Neural cell (in vitro differentiated cells): Measurements from ENCODE around the gene ZBTB24. TPM values are rescaled to one million over a fixed set of nuclear protein-coding genes. Genes with fewer than 3 reads are reported as not detected.

Experiments
- H2AFZ ChIP-seq: fragments of 200-600, 300-800 bp; sonication (generic), shearing (Covaris generic); 2 replicates; pipeline ENCODE4 v1.6.0; 2014; ENCODE audit warnings: low read depth, mild to moderate bottlenecking, antibody characterized with exemption, low read length, moderate library complexity
- H3F3A ChIP-seq: fragments of 200-600 bp; shearing (Covaris generic); 2 replicates; pipeline ENCODE4 v1.6.1; 2016; ENCODE audit warnings: mild to moderate bottlenecking, moderate library complexity, mixed read lengths, antibody characterized with exemption, low read length; ENCODE audit not compliant: insufficient read depth, poor library complexity, severe bottlenecking
- H3K27ac ChIP-seq: fragments of 200-600, 300-800 bp; sonication (generic), shearing (Covaris generic); 2 replicates; pipeline ENCODE4 v1.5.1; 2014; ENCODE audit warnings: mild to moderate bottlenecking, low read length, moderate library complexity
- H3K27me3 ChIP-seq: fragments of 300-800, 200-600 bp; sonication (generic), shearing (Covaris generic); 2 replicates; pipeline ENCODE4 v1.6.0; 2014; ENCODE audit warnings: mild to moderate bottlenecking, low read depth, low read length, moderate library complexity; ENCODE audit not compliant: insufficient read depth
- H3K36me3 ChIP-seq: fragments of 300-800, 200-600 bp; sonication (generic), shearing (Covaris generic); 2 replicates; pipeline ENCODE4 v1.5.1; 2014; ENCODE audit warnings: mild to moderate bottlenecking, antibody characterized with exemption, low read length, moderate library complexity; ENCODE audit not compliant: insufficient read depth
- H3K4me2 ChIP-seq: fragments of 300-800, 200-600 bp; sonication (generic), shearing (Covaris generic); 2 replicates; pipeline ENCODE4 v1.6.0; 2014; ENCODE audit warnings: mild to moderate bottlenecking, low read length
- H3K4me3 ChIP-seq: fragments of 300-800, 200-600 bp; sonication (generic), shearing (Covaris generic); 2 replicates; pipeline ENCODE4 v1.5.1; 2014; ENCODE audit warnings: mild to moderate bottlenecking, low read length, moderate library complexity
- H3K79me2 ChIP-seq: fragments of 200-600 bp; shearing (Covaris generic); replicated peaks from 2 replicates; pipeline ENCODE4 v1.6.0; 2014; ENCODE audit warnings: mild to moderate bottlenecking, low read length, moderate library complexity; ENCODE audit not compliant: insufficient read depth
- H3K9ac ChIP-seq: fragments of 300-800, 200-600 bp; sonication (generic), shearing (Covaris generic); 2 replicates; pipeline ENCODE4 v1.6.1; 2016; ENCODE audit warnings: mild to moderate bottlenecking, low read length, mixed read lengths
- H3K9me2 ChIP-seq: fragments of 200-600 bp; shearing (Covaris generic); 2 replicates; pipeline ENCODE4 v1.6.1; 2016; ENCODE audit warnings: mild to moderate bottlenecking, low read length, mixed read lengths; ENCODE audit not compliant: insufficient read depth
- H3K9me3 ChIP-seq: fragments of 200-600, 300-800 bp; sonication (generic), shearing (Covaris generic); 2 replicates; pipeline ENCODE4 v1.6.1; 2016; ENCODE audit warnings: mild to moderate bottlenecking, mixed run types, low read length, moderate library complexity, mixed read lengths
- H4K20me1 ChIP-seq: fragments of 200-600 bp; shearing (Covaris generic); 2 replicates; pipeline ENCODE4 v1.6.1; 2016; ENCODE audit warnings: mild to moderate bottlenecking, mixed run types; ENCODE audit not compliant: insufficient read depth
- EP300 ChIP-seq: fragments of 450-650 bp; conservative IDR thresholded peaks from 2 replicates; pipeline ENCODE4 v1.6.1; 2014; ENCODE audit warnings: antibody characterized with exemption, mild to moderate bottlenecking, moderate library complexity; ENCODE audit not compliant: poor library complexity, severe bottlenecking
- EZH2 ChIP-seq: fragments of 200-600, 300-800 bp; shearing (Covaris generic), sonication (generic); IDR thresholded peaks from 2 replicates; pipeline ENCODE4 v1.6.1; 2014; ENCODE audit warnings: antibody characterized with exemption, low read length, borderline replicate concordance, mild to moderate bottlenecking; ENCODE audit not compliant: insufficient read depth, poor library complexity, severe bottlenecking
- MXI1 ChIP-seq: fragments of 450-650 bp; conservative IDR thresholded peaks from 2 replicates; pipeline ENCODE4 v1.6.1; 2014; ENCODE audit warnings: antibody characterized with exemption, mild to moderate bottlenecking; ENCODE audit not compliant: poor library complexity, severe bottlenecking
- POLR2AphosphoS5 ChIP-seq: IDR thresholded peaks from 2 replicates; pipeline ENCODE4 v1.6.1; 2012
- RAD21 ChIP-seq: fragments of 450-650 bp; conservative IDR thresholded peaks from 2 replicates; pipeline ENCODE4 v1.6.1; 2014; ENCODE audit warnings: antibody characterized with exemption, mild to moderate bottlenecking, moderate library complexity
- SMC3 ChIP-seq: fragments of 450-650 bp; conservative IDR thresholded peaks from 2 replicates; pipeline ENCODE4 v1.6.1; 2014; ENCODE audit warnings: antibody characterized with exemption, mild to moderate bottlenecking, moderate library complexity; ENCODE audit not compliant: poor library complexity
- TAF1 ChIP-seq: IDR thresholded peaks from 2 replicates; pipeline ENCODE4 v1.6.1; 2012; ENCODE audit warnings: low read depth
- polyA plus RNA-seq: library from polyadenylated mRNA; depleted of rRNA; stranded (reverse); fragments of >200 nt; gene quantifications from 2 replicates; pipeline ENCODE4 v1.2.3, GENCODE V29; 2014
- TF ChIP-seq, protein P1 (sequence below): IDR thresholded peaks from 2 replicates; pipeline ENCODE4 v1.6.1; 2012; ENCODE audit warnings: borderline replicate concordance
- TF ChIP-seq, protein P2 (sequence below): fragments of 450-650 bp; IDR thresholded peaks from 2 replicates; pipeline ENCODE4 v1.5.1; 2014; ENCODE audit warnings: antibody characterized with exemption, mild to moderate bottlenecking, moderate library complexity; ENCODE audit not compliant: poor library complexity, severe bottlenecking

The ZBTB24 gene
- polyA plus RNA-seq, 1 donor from 2014 or later = 6.0 TPM

DNA sequence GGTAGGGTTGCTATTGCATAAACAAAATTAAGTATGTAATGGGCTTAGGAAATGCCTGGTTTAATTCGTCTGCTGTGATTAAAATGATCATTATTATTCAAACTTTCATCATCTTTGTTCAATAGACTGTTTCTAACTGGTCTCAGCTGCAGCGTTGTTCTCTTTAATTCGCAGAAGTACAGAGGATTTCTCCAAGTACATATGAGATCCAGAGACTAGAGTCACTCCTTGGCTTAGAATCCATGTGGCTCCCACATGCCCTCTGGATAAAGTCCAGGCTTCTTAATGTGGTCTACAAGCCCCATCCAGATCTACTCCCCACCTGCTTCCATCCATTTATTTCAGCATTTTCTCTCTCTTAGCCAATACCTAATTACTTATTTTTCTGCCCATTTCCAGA, 1.1 kb upstream of the ZBTB24 start:
- H3K27ac ChIP-seq = no peak overlapping the region
- no peaks in the 10 kb centered on the region for H3K9me2 ChIP-seq
- H2AFZ ChIP-seq = no peak overlapping the region
- H3K9me3 ChIP-seq = no peaks in the 10 kb centered on the region
- H4K20me1 ChIP-seq = no peaks in the 10 kb centered on the region
- TF ChIP-seq RAD21 = no peak
- TF ChIP-seq, protein P1, sequence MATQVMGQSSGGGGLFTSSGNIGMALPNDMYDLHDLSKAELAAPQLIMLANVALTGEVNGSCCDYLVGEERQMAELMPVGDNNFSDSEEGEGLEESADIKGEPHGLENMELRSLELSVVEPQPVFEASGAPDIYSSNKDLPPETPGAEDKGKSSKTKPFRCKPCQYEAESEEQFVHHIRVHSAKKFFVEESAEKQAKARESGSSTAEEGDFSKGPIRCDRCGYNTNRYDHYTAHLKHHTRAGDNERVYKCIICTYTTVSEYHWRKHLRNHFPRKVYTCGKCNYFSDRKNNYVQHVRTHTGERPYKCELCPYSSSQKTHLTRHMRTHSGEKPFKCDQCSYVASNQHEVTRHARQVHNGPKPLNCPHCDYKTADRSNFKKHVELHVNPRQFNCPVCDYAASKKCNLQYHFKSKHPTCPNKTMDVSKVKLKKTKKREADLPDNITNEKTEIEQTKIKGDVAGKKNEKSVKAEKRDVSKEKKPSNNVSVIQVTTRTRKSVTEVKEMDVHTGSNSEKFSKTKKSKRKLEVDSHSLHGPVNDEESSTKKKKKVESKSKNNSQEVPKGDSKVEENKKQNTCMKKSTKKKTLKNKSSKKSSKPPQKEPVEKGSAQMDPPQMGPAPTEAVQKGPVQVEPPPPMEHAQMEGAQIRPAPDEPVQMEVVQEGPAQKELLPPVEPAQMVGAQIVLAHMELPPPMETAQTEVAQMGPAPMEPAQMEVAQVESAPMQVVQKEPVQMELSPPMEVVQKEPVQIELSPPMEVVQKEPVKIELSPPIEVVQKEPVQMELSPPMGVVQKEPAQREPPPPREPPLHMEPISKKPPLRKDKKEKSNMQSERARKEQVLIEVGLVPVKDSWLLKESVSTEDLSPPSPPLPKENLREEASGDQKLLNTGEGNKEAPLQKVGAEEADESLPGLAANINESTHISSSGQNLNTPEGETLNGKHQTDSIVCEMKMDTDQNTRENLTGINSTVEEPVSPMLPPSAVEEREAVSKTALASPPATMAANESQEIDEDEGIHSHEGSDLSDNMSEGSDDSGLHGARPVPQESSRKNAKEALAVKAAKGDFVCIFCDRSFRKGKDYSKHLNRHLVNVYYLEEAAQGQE = no peak
- TF ChIP-seq MXI1 = no peak
- TF ChIP-seq TAF1 = no peak
- TF ChIP-seq POLR2AphosphoS5 = no peak
- TF ChIP-seq EZH2 = no peak
- no peak for TF ChIP-seq EP300
- TF ChIP-seq, protein P2, sequence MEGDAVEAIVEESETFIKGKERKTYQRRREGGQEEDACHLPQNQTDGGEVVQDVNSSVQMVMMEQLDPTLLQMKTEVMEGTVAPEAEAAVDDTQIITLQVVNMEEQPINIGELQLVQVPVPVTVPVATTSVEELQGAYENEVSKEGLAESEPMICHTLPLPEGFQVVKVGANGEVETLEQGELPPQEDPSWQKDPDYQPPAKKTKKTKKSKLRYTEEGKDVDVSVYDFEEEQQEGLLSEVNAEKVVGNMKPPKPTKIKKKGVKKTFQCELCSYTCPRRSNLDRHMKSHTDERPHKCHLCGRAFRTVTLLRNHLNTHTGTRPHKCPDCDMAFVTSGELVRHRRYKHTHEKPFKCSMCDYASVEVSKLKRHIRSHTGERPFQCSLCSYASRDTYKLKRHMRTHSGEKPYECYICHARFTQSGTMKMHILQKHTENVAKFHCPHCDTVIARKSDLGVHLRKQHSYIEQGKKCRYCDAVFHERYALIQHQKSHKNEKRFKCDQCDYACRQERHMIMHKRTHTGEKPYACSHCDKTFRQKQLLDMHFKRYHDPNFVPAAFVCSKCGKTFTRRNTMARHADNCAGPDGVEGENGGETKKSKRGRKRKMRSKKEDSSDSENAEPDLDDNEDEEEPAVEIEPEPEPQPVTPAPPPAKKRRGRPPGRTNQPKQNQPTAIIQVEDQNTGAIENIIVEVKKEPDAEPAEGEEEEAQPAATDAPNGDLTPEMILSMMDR = no peak
- no peak for TF ChIP-seq SMC3
- no peaks in the 10 kb centered on the region for H3K36me3 ChIP-seq
- H3K79me2 ChIP-seq = no peaks in the 10 kb centered on the region
- H3K9ac ChIP-seq = no peak overlapping the region
- no peaks in the 10 kb centered on the region for H3F3A ChIP-seq
- H3K27me3 ChIP-seq = no peaks in the 10 kb centered on the region
- peak overlapping the region; percentile 63 for H3K4me3 ChIP-seq
- H3K4me2 ChIP-seq = no peak overlapping the region

DNA sequence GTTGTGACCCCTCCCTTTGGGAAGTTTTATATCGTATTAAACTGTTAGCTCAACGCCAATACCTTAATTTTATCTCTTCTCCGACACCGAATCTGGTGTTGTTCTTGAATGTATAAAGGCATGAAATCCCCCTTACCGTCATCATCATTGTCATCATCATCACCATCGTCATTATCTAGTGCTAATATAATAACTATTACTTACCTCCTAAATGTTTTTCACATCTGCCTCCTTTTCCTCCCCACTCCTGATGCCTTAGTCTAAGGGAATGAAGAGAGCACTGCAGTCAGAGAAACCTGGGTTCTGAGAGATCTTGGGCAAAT, 677 bp upstream of the ZBTB24 start:
- H3K27ac ChIP-seq = no peak overlapping the region
- no peak overlapping the region for H2AFZ ChIP-seq
- no peaks in the 10 kb centered on the region for H3K79me2 ChIP-seq
- H3K9me3 ChIP-seq = no peaks in the 10 kb centered on the region
- no peaks in the 10 kb centered on the region for H3K27me3 ChIP-seq
- no peaks in the 10 kb centered on the region for H3K36me3 ChIP-seq
- H3F3A ChIP-seq = no peaks in the 10 kb centered on the region
- H3K4me3 ChIP-seq = peak overlapping the region; percentile 63
- TF ChIP-seq EZH2 (no peak), MXI1 (no peak), TAF1 (no peak), RAD21 (no peak), EP300 (no peak), POLR2AphosphoS5 (no peak), SMC3 (no peak)
- TF ChIP-seq, protein P1 = no peak
- TF ChIP-seq, protein P2 = no peak
- no peaks in the 10 kb centered on the region for H4K20me1 ChIP-seq
- H3K9ac ChIP-seq = no peak overlapping the region
- H3K4me2 ChIP-seq = peak overlapping the region; percentile 55
- no peaks in the 10 kb centered on the region for H3K9me2 ChIP-seq
